IPS-NIHi11 (cell line): Measurements from ENCODE around the gene KIF12.
"Not testable (repeated sequence)": the region's sequence is repeated elsewhere in the genome, so short reads cannot be mapped to it uniquely, and the experiment has no call there.

Experiments used
- DNase-seq: peaks from one replicate; pipeline ENCODE4 v3.0.0; 2012; ENCODE audit warnings: mixed read lengths, low spot score

Gene KIF12

GRCh38 chr9:114046237-114046755 lies 52.8 kb downstream of the KIF12 start:
- no peak for DNase-seq

GRCh38 chr9:114043660-114044059 lies 55.4 kb downstream of the KIF12 start:
- not testable (repeated sequence) for DNase-seq
